GM23248 (cell line): Measurements from ENCODE around the gene APC2.

Source experiments
- EZH2 ChIP-seq: fragments of 200-600 bp; sonication (generic); IDR thresholded peaks from 2 replicates; pipeline ENCODE4 v1.6.1; 2018; ENCODE audit warnings: antibody characterized with exemption, mild to moderate bottlenecking; ENCODE audit not compliant: insufficient read depth, poor library complexity, severe bottlenecking
- EZH2phosphoT487 ChIP-seq: fragments of 200-600 bp; sonication (generic); IDR thresholded peaks from 2 replicates; pipeline ENCODE4 v1.6.1; 2018; ENCODE audit warnings: antibody characterized with exemption, moderate library complexity, mild to moderate bottlenecking, low read depth; ENCODE audit not compliant: insufficient read depth

DNA sequence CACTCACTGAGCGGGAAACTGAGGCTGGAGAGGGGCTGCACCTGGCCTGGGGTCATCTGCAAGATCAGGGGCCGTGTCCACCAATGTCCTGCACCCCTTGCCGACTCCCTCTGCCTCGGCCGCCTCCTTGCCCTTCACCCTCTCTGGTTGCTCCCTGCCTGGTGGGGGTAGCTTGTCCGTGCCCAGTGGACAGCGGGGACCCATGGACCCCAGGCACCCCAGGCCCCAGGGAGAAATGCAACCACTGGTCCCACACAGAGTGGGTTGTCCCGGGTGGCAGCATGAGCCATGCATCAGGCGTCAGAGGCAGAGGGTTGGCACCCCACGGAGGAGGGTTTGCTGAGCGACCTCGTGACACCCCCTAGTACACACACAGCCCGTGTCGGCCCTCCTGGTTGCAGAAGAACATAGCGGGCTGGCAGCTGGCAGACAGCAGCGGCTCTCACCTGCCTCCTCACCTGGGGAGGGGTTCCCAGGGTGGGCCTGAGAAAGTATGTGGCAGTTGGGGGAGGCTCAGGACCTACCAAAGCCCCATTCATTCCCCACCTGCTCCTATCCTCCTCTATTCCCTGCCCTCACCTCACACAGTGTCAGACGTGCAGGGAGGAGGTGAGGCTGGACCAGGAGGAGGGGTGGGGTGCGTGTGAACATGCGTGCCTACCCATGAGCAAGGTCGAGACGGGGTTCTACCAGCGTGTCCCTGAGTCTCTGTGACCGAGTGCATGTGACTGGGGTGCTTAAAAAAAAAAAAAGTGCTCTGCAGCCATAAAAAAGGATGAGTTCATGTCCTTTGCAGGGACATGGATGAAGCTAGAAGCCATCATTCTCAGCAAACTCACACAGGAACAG, 54.2 kb downstream of the APC2 start:
- no peak for TF ChIP-seq EZH2
- no peak for TF ChIP-seq EZH2phosphoT487
